ENCODE data around the gene CDK5RAP2.

- no peak for TF ChIP-seq CTCF (IDR thresholded peaks at IDR 0.05)
- no peak for TF ChIP-seq POLR2A (IDR thresholded peaks at IDR 0.05)
Measured at GRCh38 chr9:120538339-120538738, 41.6 kb downstream of the CDK5RAP2 start.
